Effector memory CD8-positive, alpha-beta T cell (primary cell): ENCODE data around the gene SRPK2.

ENCODE experiments used
- ATAC-seq: fragments of 150-1000 bp; cut with Tn5 transposase; replicated peaks from 2 replicates; pipeline ENCODE4 v1.10.0; 2021; ENCODE audit warnings: mild to moderate bottlenecking, moderate library complexity
- DNase-seq, 3 experiments: peaks; one replicate each; pipeline ENCODE4 v3.0.0; 2021
- H3K27ac Mint-ChIP-seq, 2 donors: one replicate each; pipeline ENCODE4 v1.8.0; 2022; ENCODE audit warnings: mild to moderate bottlenecking in 2 of 2, mixed read lengths in 2 of 2, moderate library complexity in 2 of 2
- H3K27me3 Mint-ChIP-seq, 2 donors: one replicate each; pipeline ENCODE4 v1.8.0; 2022; ENCODE audit warnings: mixed read lengths in 2 of 2
- H3K36me3 Mint-ChIP-seq: one replicate; pipeline ENCODE4 v1.8.0; 2022; ENCODE audit warnings: mild to moderate bottlenecking, moderate library complexity, mixed read lengths; ENCODE audit not compliant: insufficient read depth
- H3K4me1 Mint-ChIP-seq, 2 donors: one replicate each; pipeline ENCODE4 v1.8.0; 2022; ENCODE audit warnings: low read depth in 2 of 2, mixed read lengths in 2 of 2
- H3K4me3 Mint-ChIP-seq, 2 donors: one replicate each; pipeline ENCODE4 v1.8.0; 2022; ENCODE audit warnings: mild to moderate bottlenecking in 2 of 2, mixed read lengths in 2 of 2, moderate library complexity in 2 of 2
- H3K9me3 Mint-ChIP-seq, 2 donors: one replicate each; pipeline ENCODE4 v1.8.0; 2022; ENCODE audit warnings: mixed read lengths in 2 of 2

Gene SRPK2

GRCh38 chr7:105130048-105130447 lies 258.7 kb downstream of the SRPK2 start:
- peak overlapping the region; percentile 47 to 72 for H3K27ac Mint-ChIP-seq

DNA sequence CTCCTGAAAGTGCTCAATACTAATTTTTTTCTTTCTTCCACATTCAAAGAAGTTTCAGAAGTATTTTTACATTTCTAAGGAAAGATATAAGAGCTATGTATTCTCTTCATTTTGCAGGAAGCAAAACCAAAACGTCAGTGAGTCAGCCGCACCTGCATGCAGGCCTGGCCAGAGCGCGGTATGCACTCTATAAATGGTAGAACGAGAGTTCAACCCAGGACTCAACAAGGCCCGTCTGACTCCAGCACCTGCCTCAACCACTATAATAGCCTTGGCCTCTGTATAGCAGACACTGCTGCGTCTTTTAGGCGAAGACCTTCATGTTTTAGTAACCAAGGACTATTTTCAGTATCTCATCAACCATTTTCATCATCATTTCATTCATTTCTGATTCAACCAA lies 261.5 kb downstream of the SRPK2 start:
- Mint-ChIP-seq H3K4me1 (peaks cover 10 to 12% of the 10 kb centered on the region in 2 donors), H3K27me3 (no peaks in the 10 kb centered on the region), H3K4me3 (no peak overlapping the region), H3K27ac (peak overlapping the region in 1 of 2 donors; percentile 55), H3K9me3 (no peaks in the 10 kb centered on the region), H3K36me3 (peaks cover 41% of the 10 kb centered on the region)
- ATAC-seq, result no peak
- DNase-seq, result no peak

More at GRCh38 chr7:105130048-105130447, 258.7 kb downstream of the SRPK2 start:
- Mint-ChIP-seq H3K27me3 (no peaks in the 10 kb centered on the region), H3K4me1 (peaks cover 16 to 25% of the 10 kb centered on the region in 2 donors), H3K36me3 (peaks cover 36% of the 10 kb centered on the region), H3K4me3 (no peak overlapping the region), H3K9me3 (no peaks in the 10 kb centered on the region)
- DNase-seq (no peak), ATAC-seq (no peak)

DNA sequence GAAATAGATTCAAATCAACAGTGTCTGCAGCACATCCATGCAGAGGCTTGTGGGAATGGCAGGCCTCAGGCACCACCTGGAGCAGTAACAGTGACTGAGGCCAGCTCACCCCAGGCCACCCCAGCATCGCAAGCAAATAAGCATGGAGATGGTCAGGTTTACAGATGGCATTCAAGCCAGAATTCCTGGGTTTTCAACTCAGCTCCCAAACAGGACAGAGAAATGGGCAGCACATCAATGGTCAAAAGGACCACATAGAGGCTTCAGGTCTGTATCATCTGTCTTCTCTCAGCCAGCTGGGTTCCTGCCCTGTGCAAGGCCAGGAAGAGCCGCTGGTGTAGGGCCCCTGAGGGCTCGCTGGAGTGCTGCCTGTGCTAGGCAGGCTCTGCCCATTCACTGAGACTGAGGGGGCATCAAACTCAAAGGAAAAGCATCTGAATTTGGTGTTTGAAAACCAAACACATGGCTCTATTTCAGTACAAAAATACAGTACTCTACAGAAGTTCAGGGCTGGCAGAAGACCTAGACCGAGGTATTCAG lies 262.2 kb downstream of the SRPK2 start:
- Mint-ChIP-seq H3K36me3 (peaks cover 44% of the 10 kb centered on the region), H3K27ac (peak overlapping the region; percentile 44 to 55), H3K27me3 (no peaks in the 10 kb centered on the region), H3K9me3 (no peaks in the 10 kb centered on the region), H3K4me1 (peaks cover 6 to 13% of the 10 kb centered on the region in 2 donors), H3K4me3 (no peak overlapping the region)
- ATAC-seq (no peak), DNase-seq (no peak)

GRCh38 chr7:105125745-105126144 lies 263.0 kb downstream of the SRPK2 start:
- Mint-ChIP-seq H3K9me3 (no peaks in the 10 kb centered on the region), H3K27me3 (no peaks in the 10 kb centered on the region), H3K27ac (peak overlapping the region in 1 of 2 donors; percentile 44), H3K36me3 (peaks cover 47% of the 10 kb centered on the region), H3K4me3 (no peak overlapping the region), H3K4me1 (peaks cover 1 to 13% of the 10 kb centered on the region in 2 donors)
- DNase-seq (no peak), ATAC-seq (no peak)

DNA sequence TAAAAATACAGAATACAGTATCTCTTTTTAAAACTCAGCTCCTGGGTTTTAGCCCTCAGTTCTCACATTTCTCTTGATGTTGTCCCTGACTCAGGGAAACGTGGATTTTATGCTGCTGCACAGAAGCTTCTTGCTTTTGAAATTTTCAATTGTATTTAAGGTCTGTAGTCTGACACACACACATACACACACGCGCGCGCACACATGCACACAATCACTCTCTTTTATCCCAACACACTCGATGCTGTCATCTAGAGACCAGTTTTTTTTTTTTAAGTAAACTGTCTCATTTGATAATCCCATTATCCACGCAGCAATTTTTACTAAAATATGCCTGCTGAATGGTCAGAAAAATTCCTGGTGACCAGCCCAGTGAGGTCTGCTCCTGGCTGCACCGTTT lies 266.1 kb downstream of the SRPK2 start:
- ATAC-seq (no peak), DNase-seq (no peak)
- Mint-ChIP-seq H3K4me3 (no peak overlapping the region), H3K27me3 (no peaks in the 10 kb centered on the region), H3K27ac (peak overlapping the region; percentile 18 to 89), H3K4me1 (peaks cover 8 to 19% of the 10 kb centered on the region in 2 donors), H3K36me3 (peaks cover 54% of the 10 kb centered on the region), H3K9me3 (no peaks in the 10 kb centered on the region)

GRCh38 chr7:105118612-105119600 lies 269.8 kb downstream of the SRPK2 start:
- H3K9me3 Mint-ChIP-seq, result no peaks in the 10 kb centered on the region
- H3K27ac Mint-ChIP-seq, result peak overlapping the region; percentile 44 to 89
- DNase-seq (no peak), ATAC-seq (no peak)
- peaks cover 7 to 29% of the 10 kb centered on the region in 2 donors for H3K4me1 Mint-ChIP-seq
- no peaks in the 10 kb centered on the region for H3K27me3 Mint-ChIP-seq
- no peak overlapping the region for H3K4me3 Mint-ChIP-seq
- H3K36me3 Mint-ChIP-seq, result peaks cover 46% of the 10 kb centered on the region

DNA sequence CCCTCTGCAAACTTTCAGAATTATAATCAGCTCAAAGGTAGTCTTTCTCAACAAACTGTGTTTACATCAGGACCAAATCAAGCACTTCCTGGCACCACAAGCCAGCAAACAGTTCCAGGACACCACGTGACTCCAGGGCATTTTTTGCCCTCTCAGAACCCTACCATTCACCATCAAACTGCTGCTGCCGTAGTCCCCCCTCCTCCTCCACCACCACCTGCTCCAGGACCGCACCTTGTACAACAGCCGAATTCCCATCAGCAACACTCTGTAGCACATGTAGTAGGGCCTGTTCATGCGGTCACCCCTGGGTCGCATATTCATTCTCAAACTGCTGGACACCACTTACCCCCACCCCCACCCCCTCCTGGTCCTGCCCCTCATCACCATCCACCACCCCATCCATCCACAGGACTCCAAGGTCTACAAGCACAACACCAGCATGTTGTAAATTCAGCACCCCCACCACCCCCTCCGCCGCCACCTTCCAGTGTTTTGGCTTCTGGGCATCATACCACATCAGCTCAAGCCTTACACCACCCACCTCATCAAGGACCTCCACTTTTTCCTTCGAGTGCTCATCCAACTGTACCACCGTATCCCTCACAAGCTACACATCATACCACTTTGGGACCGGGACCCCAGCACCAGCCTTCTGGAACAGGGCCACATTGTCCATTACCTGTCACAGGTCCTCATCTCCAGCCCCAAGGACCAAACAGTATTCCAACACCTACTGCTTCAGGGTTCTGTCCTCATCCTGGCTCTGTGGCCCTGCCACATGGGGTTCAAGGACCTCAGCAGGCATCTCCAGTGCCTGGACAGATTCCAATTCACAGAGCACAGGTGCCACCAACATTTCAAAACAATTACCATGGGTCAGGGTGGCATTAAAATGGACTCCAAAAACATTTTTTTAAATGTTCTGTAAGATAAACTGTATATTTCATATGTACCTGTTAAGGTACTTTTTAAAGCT lies 276.0 kb downstream of the SRPK2 start:
- H3K27ac Mint-ChIP-seq, result peak overlapping the region; percentile 35 to 83
- DNase-seq (no peak), ATAC-seq (no peak)
- H3K36me3 Mint-ChIP-seq, result peaks cover 74% of the 10 kb centered on the region
- H3K9me3 Mint-ChIP-seq, result no peaks in the 10 kb centered on the region
- no peaks in the 10 kb centered on the region for H3K27me3 Mint-ChIP-seq
- no peak overlapping the region for H3K4me3 Mint-ChIP-seq
- peaks cover 8 to 16% of the 10 kb centered on the region in 2 donors for H3K4me1 Mint-ChIP-seq

GRCh38 chr7:105107458-105107857 lies 281.3 kb downstream of the SRPK2 start:
- no peak for ATAC-seq
- no peak overlapping the region for H3K27ac Mint-ChIP-seq
- H3K36me3 Mint-ChIP-seq, result peaks cover 93% of the 10 kb centered on the region
- H3K9me3 Mint-ChIP-seq, result no peaks in the 10 kb centered on the region
- H3K27me3 Mint-ChIP-seq, result no peaks in the 10 kb centered on the region
- peaks cover 10 to 16% of the 10 kb centered on the region in 2 donors for H3K4me1 Mint-ChIP-seq
- no peak for DNase-seq
- no peak overlapping the region for H3K4me3 Mint-ChIP-seq

- no peak overlapping the region for H3K4me3 Mint-ChIP-seq
- H3K27me3 Mint-ChIP-seq, result no peaks in the 10 kb centered on the region
- ATAC-seq, result no peak
- H3K9me3 Mint-ChIP-seq, result no peaks in the 10 kb centered on the region
- peaks cover 84% of the 10 kb centered on the region for H3K36me3 Mint-ChIP-seq
- H3K4me1 Mint-ChIP-seq, result peaks cover 7 to 16% of the 10 kb centered on the region in 2 donors
- no peak for DNase-seq
- H3K27ac Mint-ChIP-seq, result peak overlapping the region; percentile 44 to 72
These were observed 282.2 kb downstream of the SRPK2 start for GRCh38 chr7:105106473-105106872.

DNA sequence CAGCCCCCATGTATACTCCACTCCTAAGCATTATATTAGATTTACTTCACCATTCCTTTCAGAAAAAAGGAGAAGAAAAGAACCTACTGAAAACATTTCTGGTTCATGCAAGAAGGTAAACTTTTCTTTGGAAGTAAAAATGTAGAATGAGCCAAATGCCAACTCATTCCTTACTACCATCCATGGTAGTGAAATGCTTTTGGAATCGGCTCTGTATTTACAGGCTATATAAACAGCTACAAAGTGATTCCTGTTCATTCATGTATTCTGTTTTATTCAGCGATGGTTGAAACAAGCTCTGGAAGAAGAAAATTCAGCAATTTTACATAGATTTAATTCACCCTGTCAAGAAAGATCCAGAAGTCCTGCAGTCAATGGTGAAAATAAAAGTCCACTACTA lies 283.1 kb downstream of the SRPK2 start:
- DNase-seq (no peak), ATAC-seq (no peak)
- Mint-ChIP-seq H3K36me3 (peaks cover 84% of the 10 kb centered on the region), H3K9me3 (no peaks in the 10 kb centered on the region), H3K4me1 (peaks cover 9 to 22% of the 10 kb centered on the region in 2 donors), H3K27me3 (no peaks in the 10 kb centered on the region), H3K4me3 (no peak overlapping the region), H3K27ac (peak overlapping the region in 1 of 2 donors; percentile 72)

DNA sequence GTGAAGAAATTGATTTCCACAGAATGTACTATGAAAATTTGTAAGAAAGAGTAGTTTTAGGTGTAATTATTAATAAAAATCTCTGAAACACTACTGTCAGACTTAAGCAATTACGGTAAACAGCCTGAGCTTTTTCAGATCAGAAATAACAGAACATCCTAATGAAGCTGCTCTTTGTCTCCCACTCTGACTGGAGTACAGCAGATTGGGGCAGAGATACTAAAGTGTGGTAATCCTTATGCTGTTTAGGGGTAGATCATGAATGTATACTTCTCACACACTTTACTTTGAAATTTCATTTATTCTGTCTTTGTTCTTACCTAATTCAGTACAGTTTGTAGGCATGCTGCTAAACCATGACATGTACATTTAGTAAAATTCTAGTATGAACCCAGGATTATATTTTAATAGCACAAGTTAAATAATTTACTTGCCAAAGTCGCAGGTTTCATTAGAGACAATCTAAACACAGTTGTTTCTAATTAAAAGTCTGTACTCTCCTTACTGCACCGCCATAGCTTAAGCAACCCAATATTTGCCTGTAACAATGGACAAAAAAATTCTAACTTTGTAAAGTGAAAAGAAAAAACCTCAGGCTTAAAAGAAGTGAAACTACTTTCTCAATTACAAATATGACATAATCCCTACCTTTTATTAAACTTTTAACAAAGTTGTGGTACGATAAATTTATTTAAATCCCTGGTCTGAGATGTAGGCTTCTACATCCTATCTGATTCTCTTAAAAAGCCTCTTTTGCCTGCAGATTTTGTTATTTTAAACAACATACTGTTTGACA lies 286.0 kb downstream of the SRPK2 start:
- DNase-seq (no peak), ATAC-seq (no peak)
- peaks cover 13 to 32% of the 10 kb centered on the region in 2 donors for H3K4me1 Mint-ChIP-seq
- H3K27ac Mint-ChIP-seq, result peak overlapping the region; percentile 32 to 75
- no peaks in the 10 kb centered on the region for H3K27me3 Mint-ChIP-seq
- no peaks in the 10 kb centered on the region for H3K9me3 Mint-ChIP-seq
- H3K36me3 Mint-ChIP-seq, result peaks cover 89% of the 10 kb centered on the region
- H3K4me3 Mint-ChIP-seq, result no peak overlapping the region

DNA sequence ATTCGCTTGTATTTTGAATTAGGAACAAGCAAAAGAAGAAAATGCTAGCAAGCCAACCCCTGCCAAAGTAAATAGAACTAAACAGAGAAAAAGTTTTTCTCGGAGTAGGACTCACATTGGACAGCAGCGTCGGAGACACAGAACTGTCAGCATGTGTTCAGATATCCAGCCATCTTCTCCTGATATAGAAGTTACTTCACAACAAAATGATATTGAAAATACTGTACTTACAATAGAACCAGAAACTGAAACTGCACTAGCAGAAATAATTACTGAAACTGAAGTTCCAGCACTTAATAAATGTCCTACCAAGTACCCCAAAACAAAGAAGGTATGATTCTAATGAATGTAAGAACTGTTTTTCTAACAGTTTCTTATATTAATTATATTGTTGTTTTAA lies 286.9 kb downstream of the SRPK2 start:
- H3K27me3 Mint-ChIP-seq, result no peaks in the 10 kb centered on the region
- H3K9me3 Mint-ChIP-seq, result no peaks in the 10 kb centered on the region
- no peak overlapping the region for H3K27ac Mint-ChIP-seq
- H3K36me3 Mint-ChIP-seq, result peaks cover 89% of the 10 kb centered on the region
- H3K4me1 Mint-ChIP-seq, result peaks cover 17 to 35% of the 10 kb centered on the region in 2 donors
- DNase-seq, result no peak
- no peak overlapping the region for H3K4me3 Mint-ChIP-seq
- ATAC-seq, result no peak
